DOHH2 (cell line): Measurements from ENCODE around the gene C1orf226.

ENCODE experiments used
- EZH2phosphoT487 ChIP-seq: fragments of 200-600 bp; sonication (generic); IDR thresholded peaks from 2 replicates; pipeline ENCODE4 v1.6.1; 2017; ENCODE audit warnings: borderline replicate concordance, mild to moderate bottlenecking, antibody characterized with exemption, low read length, moderate library complexity, mixed read lengths
- TF ChIP-seq, protein P1 (sequence below): fragments of 200-600 bp; sonication (generic); IDR thresholded peaks from one replicate; pipeline ENCODE4 v1.5.1; 2014; ENCODE audit warnings: antibody characterized with exemption, mild to moderate bottlenecking, low read depth, low read length; ENCODE audit not compliant: poor library complexity, severe bottlenecking

DNA sequence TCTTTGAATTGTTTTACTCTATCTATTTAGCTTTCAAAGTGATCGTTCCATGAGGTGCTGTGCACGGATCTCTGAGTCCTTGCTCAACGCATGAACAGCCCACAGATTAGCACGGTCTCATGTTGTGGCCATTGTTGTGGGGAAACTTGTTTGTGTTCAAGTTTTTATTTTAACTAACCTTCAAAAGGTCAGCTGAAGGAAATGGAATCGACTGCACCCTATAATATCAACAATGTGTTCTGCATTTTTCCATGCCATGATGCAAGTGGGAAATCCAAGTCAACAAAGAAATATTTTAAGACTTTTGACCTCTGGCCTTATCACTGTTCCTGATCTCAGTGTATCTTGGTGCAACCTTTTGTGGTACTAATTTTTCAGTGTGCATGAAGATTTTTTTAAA, 24.3 kb downstream of the C1orf226 start:
- TF ChIP-seq, protein P1, sequence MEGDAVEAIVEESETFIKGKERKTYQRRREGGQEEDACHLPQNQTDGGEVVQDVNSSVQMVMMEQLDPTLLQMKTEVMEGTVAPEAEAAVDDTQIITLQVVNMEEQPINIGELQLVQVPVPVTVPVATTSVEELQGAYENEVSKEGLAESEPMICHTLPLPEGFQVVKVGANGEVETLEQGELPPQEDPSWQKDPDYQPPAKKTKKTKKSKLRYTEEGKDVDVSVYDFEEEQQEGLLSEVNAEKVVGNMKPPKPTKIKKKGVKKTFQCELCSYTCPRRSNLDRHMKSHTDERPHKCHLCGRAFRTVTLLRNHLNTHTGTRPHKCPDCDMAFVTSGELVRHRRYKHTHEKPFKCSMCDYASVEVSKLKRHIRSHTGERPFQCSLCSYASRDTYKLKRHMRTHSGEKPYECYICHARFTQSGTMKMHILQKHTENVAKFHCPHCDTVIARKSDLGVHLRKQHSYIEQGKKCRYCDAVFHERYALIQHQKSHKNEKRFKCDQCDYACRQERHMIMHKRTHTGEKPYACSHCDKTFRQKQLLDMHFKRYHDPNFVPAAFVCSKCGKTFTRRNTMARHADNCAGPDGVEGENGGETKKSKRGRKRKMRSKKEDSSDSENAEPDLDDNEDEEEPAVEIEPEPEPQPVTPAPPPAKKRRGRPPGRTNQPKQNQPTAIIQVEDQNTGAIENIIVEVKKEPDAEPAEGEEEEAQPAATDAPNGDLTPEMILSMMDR = no peak
- no peak for TF ChIP-seq EZH2phosphoT487
